GM19239 (cell line): Measurements from ENCODE around the gene C11orf16.
"Not testable (repeated sequence)": the region's sequence is repeated elsewhere in the genome, so short reads cannot be mapped to it uniquely, and the experiment has no call there.

Experiments
- DNase-seq: peaks from one replicate; pipeline ENCODE4 v3.0.0; 2011; ENCODE audit warnings: low spot score; ENCODE audit not compliant: insufficient read length
- FAIRE-seq: peaks from 2 replicates; lab custom pipeline; 2011; peaks lifted over from hg19 to GRCh38; lab: Jason Lieb, UNC

C11orf16 gene

GRCh38 chr11:8937659-8938058 is 4.9 kb upstream of the C11orf16 start:
- FAIRE-seq = no peak
- DNase-seq = no peak

GRCh38 chr11:8937159-8937558 is 4.4 kb upstream of the C11orf16 start:
- no peak for DNase-seq

DNA sequence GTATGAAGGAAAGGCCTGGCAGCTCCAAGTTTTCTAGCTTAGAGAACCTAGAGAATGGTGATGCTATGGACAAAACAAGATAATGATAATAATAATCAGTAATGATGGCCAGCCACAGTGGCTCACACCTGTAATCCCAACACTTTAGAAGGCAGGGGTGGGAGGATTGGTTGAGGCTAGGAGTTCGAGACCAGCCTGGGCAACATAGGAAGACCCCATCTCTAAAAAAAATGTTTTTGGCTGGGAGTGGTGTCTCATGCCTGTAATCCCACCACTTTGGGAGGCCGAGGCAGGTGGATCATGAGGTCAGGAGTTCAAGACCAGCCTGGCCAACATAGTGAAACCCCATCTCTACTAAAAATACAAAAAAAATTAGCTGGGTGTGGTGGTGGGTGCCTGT is 3.0 kb upstream of the C11orf16 start:
- not testable (repeated sequence) for DNase-seq, FAIRE-seq

More at GRCh38 chr11:8937159-8937558, 4.4 kb upstream of the C11orf16 start:
- no peak for FAIRE-seq

GRCh38 chr11:8934742-8935488 is 2.2 kb upstream of the C11orf16 start:
- no peak for FAIRE-seq
- DNase-seq = no peak

GRCh38 chr11:8933931-8934330 is 1.2 kb upstream of the C11orf16 start:
- no peak for DNase-seq
- FAIRE-seq = no peak

DNA sequence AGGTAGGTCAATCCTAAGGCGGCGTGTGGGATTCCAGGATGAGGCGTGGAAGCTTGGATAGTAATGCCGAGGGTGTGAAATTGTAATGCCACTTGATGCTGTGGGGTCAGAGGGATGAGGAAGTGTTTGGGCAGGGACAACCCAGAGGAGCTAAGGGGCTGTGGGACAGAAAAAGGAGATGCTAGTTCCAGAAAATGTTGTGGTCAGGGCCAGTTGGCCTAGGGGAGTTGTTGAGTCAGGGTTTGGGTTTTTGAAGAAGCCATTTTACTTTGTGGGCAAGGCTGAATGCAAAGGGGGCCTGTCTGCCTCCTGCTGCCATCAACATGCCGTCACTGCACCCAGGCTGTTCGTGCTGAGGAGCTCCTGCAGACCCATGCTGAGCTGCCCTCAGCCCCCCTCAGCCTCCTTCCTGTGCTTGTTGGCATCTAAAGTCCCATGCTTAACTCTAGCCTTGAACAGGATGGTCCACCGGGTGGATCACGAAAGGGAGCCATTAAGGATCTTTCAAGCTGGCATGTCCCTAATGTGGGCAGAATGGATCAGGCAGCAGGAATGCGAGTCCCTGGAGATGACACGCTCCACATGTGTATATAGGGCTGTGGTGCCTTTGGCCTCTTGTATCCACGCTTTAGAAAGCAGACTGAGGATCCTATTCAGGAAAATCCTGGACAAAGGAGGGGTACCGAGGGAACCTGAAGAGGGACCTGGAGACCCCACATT is 2.1 kb downstream of the C11orf16 start:
- DNase-seq (no peak), FAIRE-seq (no peak)

DNA sequence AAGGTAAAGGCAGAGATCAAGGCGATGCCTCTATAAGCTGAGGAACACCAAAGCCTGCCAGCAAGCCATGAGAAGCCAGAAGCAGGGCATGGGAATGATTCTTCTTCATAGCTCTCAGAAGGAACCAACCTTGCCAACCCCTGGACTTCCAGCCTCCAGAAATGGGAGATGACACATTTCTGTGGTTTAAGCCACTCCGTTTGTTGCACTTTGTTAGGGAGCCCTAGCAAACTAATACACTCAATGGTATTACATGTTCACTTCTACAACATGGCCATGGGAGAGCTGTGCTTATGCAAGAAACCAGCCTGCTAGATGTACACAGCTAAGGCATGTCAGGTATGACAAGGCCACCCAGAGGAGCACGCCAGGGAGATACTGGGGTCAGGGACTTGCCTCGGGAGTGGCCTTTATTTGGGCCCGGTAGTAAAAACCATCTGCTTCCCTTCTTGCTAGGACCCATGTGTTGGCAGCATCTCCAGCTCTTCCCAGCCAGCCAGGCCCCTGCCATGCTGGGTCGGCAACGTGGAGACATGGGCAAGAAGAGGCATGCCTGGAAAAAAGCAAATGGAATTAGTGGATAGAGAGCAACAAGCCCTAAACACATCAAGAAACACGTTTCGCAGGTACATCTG is 3.6 kb downstream of the C11orf16 start:
- FAIRE-seq (no peak), DNase-seq (no peak)

GRCh38 chr11:8928205-8928604 is 4.5 kb downstream of the C11orf16 start:
- no peak for DNase-seq
- no peak for FAIRE-seq

GRCh38 chr11:8927233-8927632 is 5.5 kb downstream of the C11orf16 start:
- DNase-seq (no peak), FAIRE-seq (no peak)

DNA sequence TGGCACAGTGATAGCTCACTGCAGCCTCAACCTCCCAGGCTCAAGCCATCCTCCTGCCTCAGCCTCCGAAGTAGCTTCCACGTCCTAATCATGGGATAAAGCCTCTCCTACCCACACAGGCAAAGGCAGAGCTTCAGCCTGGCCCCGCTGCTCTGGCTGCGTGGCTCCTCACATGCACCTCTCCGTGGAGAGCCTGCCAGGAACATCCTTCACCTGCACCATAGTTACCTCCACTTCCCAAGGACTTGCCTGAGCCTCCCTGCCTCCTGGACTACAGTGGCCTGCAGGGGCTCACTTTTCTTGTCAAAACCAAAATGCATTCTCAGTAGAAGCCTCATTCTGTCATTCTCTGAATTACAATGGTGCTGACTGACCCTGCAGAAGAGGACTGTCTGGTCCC is 6.5 kb downstream of the C11orf16 start:
- FAIRE-seq (no peak), DNase-seq (no peak)

GRCh38 chr11:8925711-8926110 is 7.0 kb downstream of the C11orf16 start:
- FAIRE-seq (no peak), DNase-seq (no peak)

GRCh38 chr11:8922691-8923090 is 10.1 kb downstream of the C11orf16 start:
- no peak for FAIRE-seq
- no peak for DNase-seq

GRCh38 chr11:8917157-8917825 is 15.5 kb downstream of the C11orf16 start:
- FAIRE-seq (no peak), DNase-seq (no peak)

DNA sequence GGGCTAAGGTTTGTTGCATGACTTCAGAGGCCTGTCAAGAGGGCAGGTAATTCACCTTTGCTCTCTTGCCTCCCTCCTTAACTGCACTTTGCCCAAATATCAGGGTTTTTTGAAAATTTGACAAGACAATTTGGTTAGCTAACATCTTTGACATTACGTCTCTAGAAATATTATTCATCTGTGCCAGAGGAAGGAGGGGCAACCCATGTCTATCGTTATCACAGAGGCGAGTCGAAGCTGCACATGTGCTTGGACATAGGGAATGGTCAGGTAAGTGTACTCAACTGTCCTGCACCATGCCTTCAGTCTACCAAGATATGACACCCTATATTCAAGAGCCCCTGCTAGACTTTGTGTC is 18.1 kb downstream of the C11orf16 start:
- no peak for FAIRE-seq
- no peak for DNase-seq

- FAIRE-seq (peak; percentile 87), DNase-seq (peak; percentile 27)
Measured at GRCh38 chr11:8913961-8914660, 18.6 kb downstream of the C11orf16 start.

GRCh38 chr11:8911029-8911823 is 21.5 kb downstream of the C11orf16 start, which contains the start of gene AKIP1:
Gene AKIP1, plus strand, starts transcription at chr11:8911189. Its CDS starts 261 bp downstream, at chr11:8911450.
- FAIRE-seq (peak; percentile 90), DNase-seq (peak; percentile 84)

DNA sequence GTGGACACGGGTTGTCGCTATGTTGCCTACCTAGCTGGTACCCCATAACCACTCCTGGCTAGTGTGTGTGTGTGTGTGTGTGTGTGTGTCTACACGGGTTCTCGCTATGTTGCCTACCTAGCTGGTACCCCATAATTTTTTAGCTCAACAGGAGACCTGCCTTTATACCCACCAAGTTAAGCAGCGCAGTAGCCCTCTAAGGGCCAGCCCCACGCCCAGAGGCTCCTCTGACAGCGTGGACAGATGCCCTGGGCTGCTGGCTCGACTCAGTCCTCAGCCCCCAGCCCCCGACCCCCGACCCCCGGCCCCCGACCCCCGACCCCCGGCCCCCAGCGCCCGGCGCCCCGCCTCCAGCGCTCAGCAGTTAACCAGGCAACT is 22.1 kb downstream of the C11orf16 start:
- no peak for DNase-seq
- peak; percentile 79 for FAIRE-seq

GRCh38 chr11:8908099-8908498 is 24.6 kb downstream of the C11orf16 start:
- no peak for FAIRE-seq
- DNase-seq = no peak

- no peak for FAIRE-seq
- no peak for DNase-seq
Measured at GRCh38 chr11:8907116-8907515, 25.6 kb downstream of the C11orf16 start.
